ENCODE measurements around the gene RNASE11. TPM values are rescaled to one million over a fixed set of nuclear protein-coding genes. Genes with fewer than 3 reads are reported as not detected.

Gene RNASE11
- total and polyA plus RNA-seq, 10 of the 15 experiments (the other 5 are each of a cell fraction or from before 2014, with no cell fraction given) = not detected

DNA sequence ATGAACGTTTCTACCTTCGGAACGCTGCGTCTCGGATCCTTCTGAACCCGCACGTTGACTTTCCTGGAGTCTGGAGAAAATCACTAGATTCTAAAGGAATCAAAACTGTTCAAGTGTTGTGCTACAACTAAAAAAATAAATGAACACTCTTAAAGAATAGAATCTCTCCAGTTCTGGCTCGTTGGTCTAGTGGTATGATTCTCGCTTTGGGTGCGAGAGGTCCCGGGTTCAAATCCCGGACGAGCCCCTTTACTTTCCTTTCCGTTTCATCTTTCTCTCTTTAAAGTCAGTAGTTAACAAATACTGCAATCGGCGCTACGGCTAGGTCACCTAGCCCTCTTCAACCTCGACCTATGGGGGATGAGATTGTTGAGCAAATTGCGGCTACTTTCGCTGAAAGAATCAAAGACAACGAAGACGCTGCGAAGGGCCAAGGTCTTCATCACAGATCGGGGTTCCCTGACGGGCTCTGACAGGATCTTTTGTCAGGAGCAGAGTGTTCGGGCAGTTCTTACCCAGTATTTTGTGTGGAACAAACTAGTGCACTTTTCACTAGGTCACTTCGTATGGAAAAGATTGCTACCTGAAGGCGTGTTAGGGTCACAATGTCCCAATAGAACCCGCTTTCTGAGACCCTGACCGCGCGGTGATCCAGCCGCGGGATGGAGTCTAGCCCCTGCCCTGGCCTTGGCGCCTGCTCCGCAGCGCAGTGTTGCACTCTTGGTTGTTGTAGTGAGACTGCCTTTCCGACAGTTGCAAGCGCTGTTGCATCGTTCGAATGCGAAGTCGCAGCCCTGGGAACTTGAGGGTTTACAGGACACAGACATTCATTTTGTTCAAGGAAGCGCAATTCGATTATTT lies 45.3 kb upstream of the RNASE11 start (continued):
- TF ChIP-seq ZNF687 (IDR thresholded peaks at IDR 0.05) (no peak), SIX5 (IDR thresholded peaks at IDR 0.05; ENCODE audit: low read depth, low read length, severe bottlenecking) (no peak), SIN3A (IDR thresholded peaks at IDR 0.05; ENCODE audit: low read depth, low read length) (no peak), POLR2A (IDR thresholded peaks at IDR 0.05; ENCODE audit: low read depth, low read length) (no peak), PBX3 (IDR thresholded peaks at IDR 0.05; ENCODE audit: insufficient replicate concordance, low read depth, low read length) (no peak), POLR2AphosphoS2 (IDR thresholded peaks at IDR 0.05; ENCODE audit: low read depth, low read length) (no peak), ATF7 (IDR thresholded peaks at IDR 0.05; ENCODE audit: low read depth) (no peak), SPI1 (IDR thresholded peaks at IDR 0.05; ENCODE audit: borderline replicate concordance, insufficient read depth, low read depth, low read length) (no peak), SMC3 (IDR thresholded peaks at IDR 0.05; ENCODE audit: borderline replicate concordance, low read length) (no peak), EGR1 (IDR thresholded peaks at IDR 0.05; ENCODE audit: borderline replicate concordance in 1 of 2, low read depth in 2 of 2, low read length in 2 of 2) (no peak), RB1 (IDR thresholded peaks at IDR 0.05; ENCODE audit: borderline replicate concordance) (no peak; the same call in 1 of the 2 replicates), REST (IDR thresholded peaks at IDR 0.05; ENCODE audit: low read depth, low read length) (no peak), RAD21 (IDR thresholded peaks at IDR 0.05; ENCODE audit: insufficient read depth, low read depth, low read length) (no peak), NFYA (IDR thresholded peaks at IDR 0.05; ENCODE audit: borderline replicate concordance, low read depth, low read length) (no peak)
